AG08395 (cell line): ENCODE measurements around the gene HS1BP3.

Source experiments
- DNase-seq: peaks from one replicate; pipeline ENCODE4 v3.0.0; 2012; ENCODE audit warnings: mixed read lengths, low spot score

Gene HS1BP3

DNA sequence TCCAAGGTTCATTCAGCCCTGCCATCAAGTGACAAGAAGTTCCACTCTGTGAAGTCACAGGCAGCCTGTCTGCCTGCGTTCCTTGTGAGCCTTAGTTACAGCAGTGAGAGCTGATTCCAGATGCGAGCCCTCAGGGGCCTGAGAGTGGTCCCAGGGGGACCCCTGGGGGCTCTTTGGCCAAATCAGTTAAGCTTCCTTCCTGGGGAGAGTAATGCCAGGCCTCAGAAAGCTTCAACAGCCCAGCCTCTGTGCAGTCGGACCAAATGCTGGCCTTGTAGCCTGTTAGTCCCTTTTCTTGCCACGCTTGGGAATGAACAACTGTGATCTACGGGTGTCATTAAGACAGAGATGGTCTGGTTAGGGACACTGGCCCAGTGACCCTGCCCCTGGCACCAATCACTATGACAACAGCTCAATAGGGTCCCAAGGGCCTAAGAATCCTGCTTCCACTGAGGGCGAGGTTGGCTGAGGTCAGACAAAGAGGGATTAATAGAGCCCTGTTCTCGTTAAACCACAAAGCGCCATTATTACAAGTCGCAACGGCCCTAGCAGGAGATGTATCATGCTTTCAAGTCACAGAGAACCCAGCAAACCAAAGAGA, 50.9 kb downstream of the HS1BP3 start:
- no peak for DNase-seq

DNA sequence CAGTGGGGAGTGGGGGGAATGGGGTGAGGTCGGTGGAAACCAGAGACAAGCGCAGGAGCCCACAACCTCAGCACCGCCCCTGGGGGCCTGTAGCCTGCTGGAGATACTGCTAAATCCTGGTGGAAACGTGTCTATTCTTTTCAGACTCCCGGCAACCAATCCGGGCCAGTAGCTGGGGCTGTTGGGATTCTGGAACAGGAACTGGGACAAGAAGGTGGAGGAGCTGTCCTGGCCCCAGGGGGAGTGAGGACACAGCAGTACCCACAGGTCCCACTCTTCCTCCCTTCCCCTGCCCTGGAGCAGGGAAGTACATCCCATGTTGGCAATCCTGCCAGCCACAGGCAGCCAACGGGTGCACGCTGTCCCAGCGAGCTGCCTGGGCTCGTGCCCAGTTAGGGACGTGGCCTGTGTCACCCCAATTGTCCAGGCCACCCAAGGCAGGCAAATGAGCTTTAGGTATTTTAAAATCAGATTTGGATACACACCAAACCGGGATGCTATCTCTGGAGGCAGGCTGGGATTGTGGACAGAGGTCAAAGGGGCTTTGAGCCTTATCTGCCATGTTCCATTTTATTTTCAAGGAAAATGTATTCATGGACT, 51.8 kb downstream of the HS1BP3 start:
- DNase-seq: no peak

DNA sequence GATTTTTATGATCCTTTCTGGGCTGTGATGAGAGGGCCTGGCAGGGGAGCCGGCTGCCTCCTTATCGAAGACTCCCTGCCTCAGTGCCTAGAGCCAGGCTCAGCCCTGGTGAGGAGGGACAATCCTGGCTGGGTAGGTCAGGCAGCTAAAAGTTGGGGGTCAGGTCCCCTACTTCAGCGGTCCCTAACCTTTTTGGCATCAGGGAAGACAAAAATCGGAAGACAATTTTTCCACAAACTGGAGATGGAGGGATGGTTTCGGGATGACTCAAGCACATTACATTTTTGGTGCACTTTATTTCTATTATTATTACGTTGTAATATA, 53.1 kb downstream of the HS1BP3 start:
- DNase-seq: no peak

DNA sequence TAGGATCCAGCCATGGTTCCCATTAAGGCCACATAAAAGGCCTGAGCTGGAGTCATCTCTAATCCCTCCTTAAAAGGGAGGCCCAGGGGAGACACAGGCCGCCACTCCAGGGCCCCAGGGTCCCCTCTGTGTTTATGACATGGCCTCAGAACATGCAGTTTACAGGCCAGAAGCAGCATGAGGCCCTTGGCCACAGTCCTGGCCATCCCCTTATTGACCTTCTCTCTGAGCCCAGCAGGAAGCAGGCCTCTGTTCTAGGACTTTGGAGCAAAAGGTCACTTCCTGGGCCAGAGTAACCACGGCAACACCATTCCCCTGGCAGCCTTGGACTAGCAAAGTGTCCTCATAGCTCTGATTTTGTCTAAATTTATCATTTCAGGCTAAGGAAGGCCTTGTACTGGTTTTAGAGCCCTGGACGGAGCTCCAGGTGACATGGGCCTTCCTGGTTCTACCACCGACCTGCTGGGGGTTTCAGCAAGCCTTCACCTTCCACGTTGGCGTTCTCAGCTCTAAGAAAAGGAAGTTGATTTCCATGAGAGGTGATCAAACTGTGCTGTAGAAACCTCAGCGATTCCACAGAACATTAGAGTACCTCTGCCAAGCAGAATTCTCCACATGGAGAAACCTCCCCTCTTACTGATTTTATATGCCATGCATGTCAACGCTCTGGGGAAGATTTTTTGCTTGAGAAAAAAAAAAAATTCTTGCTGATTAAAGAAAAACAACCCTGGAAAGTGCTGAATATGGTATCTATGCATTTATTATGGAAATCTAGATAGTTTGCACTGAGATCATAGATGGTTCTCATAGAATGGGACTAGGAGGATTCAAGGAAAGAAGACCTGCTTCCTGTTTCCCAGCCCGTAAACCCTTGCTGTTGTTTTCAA, 53.7 kb downstream of the HS1BP3 start:
- no peak for DNase-seq

DNA sequence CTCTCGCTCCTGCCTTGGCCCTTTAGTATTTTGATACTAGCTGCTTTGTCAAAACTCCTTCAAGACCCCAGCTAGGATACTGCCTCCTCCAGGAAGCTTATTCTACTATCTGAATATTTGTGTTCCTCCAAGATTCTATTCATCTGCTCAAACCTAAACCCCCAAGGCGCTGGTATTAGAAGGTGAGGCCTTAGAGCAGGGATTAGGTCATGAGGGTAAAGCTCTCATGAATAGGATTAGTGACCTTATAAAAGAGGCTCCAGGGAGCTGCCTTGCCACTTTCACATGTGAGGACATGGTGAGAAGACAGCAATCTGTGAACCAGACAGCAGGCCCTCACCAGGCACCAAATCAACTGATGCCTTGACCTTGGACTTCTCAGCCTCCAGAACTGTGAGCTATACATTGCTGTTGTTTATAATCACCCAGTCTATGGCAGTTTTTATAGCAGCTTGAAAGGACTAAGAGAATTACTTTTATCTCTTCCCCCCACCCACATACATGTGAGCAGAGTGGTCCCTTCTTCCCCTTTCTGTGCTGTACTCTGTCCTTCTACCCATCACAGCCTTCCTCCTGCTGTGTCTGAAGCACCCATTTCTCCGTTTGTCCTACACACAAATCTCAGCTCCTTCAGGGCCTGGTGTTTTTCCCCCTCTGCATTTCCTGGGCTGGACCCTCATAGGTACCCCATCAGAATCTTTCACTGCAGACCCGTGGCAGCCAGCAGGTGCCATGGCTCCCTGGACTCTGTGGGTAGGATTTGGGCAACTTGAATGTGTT, 54.5 kb downstream of the HS1BP3 start:
- no peak for DNase-seq

DNA sequence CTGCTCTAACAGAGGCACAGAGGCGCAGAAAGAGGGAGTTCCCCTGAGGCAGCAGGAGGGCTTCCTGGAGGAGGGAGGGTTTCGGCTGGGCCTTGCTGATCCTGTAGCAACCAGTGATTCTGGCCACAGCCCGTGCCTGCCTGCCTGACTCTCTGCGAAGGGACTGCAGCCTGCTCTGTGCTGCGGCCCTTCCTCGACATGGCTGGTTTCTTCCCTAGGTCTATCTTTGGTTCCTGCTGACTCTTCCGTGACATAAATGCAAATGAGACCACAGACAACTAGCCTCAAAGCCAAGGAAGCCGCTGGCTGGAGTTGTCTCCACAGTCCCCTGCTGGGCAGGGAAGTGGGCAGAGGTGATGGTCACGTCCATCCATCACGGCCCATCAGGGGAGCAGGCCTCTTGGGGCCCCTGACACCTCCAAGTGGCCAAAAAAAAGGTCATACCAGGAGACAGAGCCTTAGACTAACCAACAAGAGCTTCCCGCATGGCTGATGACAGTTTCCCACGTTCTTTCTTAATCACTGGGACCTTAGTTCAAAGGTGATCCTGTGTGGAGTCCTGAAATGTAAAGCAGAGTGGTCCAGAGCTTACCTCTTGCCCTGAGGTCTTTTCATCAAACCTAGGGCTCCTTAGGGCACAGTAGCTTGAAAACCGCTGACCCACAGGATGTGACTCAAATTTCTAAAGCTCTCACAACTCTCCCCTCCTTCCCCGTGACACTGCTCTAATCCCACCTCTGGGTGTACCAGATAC, 55.3 kb downstream of the HS1BP3 start:
- no peak for DNase-seq

DNA sequence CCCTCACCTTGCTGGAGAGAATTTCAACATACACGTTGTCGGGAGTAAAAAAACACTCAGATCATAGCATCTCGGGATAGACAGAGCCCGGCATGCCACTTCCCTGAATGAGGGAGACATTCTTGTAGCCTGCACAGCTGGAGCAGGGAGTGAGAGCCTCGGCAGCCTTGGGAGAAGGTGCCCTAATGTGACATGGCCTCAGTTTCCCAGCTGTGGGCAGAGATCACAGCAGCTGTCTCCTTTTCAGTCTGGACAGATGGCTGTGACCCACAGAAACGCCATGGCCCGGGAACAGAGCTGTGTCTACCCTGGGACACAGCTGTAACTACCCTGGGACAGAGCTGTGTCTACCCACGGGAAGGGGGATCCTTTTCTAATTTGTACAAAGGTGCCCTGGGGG, 55.9 kb downstream of the HS1BP3 start:
- no peak for DNase-seq

DNA sequence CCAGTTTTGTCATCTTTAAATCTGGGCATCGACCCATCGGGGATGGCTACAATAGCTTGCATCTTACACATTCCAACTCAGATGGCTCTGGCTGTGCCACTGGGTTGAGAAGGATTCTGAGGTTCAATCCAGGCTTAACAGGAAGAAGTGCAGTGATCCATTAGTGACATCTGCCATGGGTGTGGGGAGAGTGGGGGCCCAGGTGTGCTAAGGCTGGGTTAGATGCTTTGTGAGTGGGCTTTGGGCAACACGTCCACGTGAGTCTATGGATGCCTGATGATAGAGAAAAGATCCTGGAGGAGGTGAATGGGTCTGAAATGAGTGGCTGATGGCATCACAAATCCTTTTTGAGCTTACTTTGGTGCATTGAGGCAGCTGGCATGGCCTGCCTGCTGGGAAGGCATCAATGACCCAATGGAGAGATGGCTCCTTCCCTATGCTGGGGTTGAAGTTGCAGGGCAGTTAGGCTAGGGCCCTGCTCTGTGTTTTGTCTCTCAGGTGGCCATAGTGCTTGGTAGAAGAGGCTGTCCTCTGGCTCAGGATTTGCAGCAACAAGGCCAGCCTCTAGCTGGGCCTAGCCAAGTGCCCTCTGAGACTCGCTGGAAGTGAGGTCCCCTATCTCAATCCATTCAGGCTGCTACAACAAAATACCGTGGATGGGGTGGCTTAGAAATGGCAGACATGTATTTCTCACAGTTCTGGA, 56.7 kb downstream of the HS1BP3 start:
- DNase-seq: no peak

DNA sequence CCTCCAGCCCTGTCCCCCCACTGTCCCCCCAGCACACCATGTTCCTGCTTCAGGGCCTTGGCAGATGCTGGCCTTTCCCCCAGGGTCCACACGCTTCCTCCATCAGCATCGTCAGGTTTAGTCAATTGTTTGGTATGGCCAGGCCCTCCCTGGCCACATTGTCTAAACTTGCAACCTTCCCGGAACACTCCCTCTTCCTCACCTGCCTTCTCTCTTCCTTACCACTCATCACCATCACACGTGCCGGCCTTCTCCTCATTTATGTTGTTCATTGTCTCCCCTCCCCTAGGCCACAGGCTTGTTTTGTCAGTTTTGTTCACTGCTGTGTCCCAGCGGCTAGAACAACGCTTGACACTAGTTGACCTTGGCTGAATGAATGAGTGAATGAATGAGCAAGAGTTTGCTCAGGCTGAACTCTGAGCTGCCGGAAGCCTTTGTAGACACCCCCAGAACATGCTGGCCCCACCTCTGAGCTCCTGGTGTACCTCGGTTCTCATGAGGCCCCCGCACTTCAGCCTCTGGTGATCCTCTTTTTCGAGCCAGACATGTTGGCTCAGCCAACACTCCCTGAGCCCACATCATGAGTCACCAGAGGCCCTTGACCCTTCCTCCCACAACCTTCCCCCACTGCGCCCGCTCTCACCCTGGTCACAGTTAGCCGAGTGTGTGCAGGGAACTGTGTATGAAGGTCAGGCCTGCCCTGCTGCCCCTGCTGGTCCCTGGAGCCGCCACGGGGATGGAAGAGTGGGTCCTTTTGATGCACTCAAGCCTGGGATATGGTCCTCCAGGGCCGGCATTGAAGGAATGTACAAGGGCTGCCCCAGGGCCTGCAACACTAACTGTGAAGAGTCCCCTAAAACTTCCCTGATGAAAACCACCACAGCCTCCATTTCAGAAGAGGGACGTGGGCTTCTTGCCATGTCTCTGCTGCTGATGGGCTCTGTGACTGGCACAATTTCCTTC, 57.5 kb downstream of the HS1BP3 start:
- no peak for DNase-seq

DNA sequence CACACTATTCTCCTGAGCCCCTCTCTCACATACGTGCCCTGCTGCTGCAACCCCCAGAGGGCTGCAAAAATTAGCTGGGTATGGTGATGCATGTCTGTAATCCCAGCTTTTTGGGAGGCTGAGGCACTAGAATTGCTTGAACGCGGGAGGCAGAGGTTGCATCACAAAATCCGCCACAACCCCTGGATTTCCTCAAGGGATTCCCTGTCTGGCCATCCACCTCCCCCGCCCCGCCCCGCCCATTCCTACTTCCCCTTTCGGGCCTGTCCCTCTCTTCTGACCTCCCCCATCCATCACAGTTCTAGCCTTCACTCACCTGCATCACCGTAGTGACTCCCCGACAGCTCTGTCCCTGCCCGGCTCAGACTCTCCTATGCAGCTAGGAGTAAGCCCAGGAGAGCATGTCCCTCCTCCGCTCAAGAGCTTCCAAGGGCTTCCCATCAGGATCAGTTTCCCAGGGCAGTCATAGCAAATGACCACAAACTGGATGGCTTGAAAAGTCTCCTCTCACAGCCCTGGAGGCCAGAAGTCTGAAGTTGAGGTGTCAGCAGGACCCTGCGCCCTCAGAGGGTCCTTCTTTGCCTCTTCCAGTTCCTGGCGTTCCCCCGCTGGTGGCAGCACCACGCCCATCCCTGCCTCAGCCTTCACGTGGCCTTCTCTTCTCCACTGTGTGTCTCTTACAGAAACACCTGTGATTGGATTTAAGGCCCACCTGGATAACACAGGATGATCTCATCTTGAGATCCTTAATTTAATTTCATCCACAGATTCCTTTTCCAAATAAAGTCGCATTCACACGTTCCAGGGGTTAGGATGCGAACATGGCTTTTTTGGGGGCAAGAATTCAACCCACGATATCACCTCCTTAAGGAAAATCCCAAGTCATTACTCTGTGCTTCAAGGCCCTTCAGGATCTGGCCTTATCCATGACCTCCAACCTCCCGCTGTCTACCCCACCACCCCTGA, 58.5 kb downstream of the HS1BP3 start:
- DNase-seq: no peak

DNA sequence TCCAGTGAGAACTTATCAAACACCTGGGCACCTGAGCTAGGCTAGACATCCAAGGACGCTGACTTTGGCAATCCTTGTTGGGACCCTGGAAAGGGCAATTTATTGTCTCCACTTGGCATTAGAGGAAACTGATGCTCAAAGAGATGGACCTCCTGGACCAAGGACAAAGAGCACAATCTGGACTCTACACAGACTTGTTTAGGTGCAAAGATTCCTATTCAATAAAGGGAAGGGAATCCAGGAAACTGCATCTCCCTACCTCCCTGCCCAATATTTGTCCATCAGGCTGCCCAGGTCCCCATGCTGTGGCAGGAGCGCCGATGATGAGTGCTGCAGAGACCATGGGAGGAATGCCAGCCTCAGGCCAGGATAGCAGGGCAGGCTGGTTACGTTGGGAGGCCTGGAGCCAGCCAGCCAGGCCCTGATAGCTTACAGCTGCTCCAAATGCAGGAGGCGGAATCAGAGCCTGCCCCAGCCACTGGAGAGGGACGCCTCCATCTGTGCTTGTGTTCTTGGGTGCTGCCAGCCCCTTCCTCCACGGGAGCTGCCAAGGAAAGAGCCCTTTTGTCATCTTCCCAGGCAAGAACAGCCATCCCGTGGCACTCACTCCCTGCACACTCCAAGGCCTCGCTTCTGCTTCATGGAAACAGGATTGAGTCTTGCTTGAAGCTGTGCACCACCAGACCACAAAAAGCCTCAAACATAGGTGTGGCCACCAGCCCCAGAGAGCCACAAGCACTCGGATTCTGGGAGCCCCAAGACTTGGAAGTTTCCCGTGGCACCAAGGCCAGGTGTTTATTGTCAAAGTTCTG, 60.0 kb downstream of the HS1BP3 start:
- DNase-seq: peak; percentile 65

DNA sequence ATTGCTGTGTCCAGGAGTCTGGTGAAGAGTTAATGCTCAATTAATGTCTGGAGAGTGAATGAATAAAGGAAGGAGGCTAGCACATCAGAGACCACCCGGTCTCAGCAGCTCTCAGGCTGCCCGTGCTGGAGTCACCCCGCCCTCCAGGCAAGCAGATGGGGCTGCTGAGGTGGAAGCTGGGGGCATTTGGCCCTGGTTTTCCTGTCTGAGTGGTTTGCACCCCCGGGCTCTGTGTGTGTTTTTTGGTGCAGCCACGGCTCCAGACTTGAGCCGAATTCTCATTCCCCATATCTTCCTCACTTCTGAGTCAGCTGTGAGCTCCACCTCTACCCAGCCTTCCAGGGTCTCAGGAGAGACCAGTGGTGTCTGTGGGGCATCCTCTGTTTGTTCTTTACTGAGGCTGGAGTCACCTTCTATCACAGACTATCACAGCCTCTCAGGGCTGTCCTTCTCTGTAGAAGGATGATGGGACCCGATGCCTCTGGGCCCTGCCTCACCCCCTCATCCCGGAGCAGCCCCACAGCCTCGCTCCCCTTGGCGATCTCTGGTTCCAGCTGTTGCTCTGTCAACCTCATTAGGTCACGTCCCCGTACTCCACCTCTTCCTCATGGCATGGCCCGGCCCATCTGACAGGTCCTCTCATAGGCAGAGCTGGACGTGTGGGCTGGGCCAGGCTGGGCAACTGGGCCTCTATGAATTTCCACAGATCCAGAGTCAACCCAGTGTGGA, 60.8 kb downstream of the HS1BP3 start:
- peak; percentile 51 for DNase-seq

DNA sequence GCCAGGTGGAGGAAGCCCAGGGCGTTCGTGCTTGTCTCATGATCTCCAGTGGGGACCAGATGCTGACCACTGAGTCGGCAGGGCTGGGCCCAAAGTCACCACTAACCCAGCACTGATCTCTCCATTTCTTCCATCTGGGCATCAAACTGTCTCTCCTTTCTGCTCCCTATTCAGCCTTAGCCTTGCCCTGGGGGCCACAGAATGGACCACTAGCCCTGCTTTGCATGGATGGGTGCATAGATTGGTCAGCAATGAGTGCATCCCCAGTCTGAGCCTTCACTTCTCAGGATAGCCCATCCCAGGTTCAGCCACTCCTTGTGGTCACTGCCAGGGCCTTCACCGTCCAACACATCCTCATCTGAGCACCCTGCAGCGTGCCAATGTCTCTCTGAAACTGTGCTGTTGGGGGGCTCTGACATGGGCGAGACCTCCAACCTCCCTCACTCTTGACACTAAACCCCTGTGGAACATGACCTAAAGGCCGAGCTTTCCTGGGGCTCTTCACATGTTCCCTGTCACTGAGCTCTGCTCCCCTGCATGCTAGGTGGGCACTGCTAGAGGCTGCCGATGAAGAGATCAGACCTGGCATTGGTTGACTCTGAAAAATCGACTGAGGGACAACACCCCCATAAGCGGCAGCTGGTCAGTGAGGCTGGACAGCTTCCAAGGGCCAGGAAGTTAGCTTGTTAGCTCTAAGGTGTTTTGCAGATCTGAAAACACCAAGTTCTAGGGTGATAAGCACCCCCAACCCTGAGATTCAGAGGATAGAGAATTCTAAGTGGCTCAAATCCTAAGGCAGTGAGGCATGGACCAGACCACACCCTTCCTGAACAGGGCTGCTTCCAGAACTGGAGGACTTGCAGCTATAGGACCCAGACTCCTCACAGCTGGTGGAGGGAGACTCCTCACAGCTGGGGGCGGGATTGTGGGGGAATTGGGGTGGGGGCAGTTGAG, 61.7 kb downstream of the HS1BP3 start:
- no peak for DNase-seq

DNA sequence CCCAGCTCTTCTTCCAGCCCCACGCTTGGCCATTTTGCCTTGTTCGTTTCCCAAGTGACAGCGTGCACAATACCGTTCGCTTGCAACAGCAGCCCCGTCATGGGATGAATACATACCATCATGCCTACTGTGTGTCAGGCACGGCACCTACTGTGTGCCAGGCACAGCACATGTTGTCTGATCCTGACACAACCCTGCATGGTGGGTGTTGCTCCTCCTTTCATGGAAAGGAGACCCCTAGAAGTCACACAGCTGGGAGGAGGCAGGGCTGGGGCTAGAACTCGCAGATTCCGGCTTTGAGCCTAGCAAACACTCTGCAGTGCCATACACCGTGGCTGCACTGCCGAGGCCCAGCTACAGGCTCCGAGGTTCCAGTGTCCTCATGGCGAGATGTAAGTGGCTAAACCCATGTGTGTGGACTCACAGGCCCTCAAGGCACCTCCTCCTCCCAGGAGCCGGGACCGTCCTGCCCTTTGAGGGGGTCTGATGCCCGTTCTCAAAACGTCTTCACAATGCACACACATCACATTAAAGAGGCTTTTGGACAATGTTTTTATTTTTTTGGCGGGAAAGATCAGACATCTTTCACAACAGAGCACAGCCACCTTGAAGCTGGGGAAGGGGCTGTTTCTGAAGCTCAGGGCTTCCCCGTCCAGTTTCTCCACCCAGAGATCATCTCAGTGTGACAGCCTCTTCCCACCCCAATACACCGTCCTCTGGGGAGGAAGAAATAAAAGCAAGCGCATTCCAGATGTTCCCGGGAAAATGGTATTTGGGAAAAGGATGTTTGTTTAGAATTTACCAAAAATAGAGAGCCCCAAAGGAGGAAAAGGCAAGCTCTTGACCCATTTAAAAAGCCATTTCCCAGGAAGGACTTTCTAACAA, 64.9 kb downstream of the HS1BP3 start:
- DNase-seq: no peak

DNA sequence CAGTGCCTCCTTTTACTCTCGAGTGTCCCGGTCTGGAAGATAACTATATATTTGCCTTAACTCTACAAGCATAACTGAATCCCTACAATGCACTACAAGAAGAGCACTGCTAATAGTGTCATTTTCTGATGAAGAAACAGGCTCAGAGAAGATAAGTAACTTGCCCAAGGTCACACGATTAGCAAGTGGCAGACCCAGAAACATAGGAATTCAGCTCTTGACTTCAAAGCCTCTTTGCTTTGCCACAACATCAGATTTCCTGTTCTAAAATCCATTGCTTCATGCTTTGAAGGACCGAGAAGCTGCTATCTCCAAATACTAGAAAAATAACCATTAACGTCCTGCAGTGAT, 65.6 kb downstream of the HS1BP3 start:
- no peak for DNase-seq
